GM12874 (cell line): Measurements from ENCODE around the gene FBF1.

ENCODE experiments used
- TF ChIP-seq, protein P1 (sequence below): IDR thresholded peaks from 2 replicates; pipeline ENCODE4 v1.5.1; 2011; ENCODE audit warnings: low read depth, mild to moderate bottlenecking, control low read depth, low read length, moderate library complexity; ENCODE audit not compliant: insufficient read depth

The FBF1 gene

DNA sequence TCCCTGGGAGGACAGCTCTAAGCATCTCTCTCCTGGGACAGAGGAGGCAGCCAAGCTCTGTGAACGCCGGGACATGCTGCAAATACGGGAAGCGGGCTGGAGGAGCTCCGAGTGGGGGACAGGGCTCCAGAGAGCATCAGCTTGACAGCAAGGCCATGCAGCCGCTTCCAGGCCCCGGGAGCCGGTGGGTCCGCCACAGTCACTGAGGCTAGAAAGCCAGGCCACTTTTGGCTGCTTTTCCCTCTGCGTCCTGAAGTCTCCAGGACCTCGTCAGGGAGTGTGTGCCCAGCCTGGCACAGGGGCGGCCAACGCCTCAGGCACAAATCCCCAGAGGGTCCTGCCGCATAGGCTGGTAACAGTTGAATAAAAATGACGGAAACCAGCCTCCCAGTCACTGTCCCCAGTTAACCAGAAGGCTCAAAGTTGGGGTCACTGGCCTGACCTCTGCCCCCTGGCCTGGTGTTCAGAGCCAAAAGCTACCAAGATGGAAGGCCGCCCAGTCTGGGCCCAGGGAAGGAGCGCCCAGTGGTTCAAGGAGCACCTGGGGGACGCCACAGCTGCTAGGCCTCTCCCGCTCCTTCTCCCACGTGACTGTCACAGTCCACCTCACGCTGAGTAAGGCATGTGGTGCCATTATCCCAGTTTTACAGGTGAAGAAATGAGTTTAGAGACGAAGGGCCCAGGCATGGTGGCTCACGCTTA, 40.9 kb downstream of the FBF1 start:
- TF ChIP-seq, protein P1, sequence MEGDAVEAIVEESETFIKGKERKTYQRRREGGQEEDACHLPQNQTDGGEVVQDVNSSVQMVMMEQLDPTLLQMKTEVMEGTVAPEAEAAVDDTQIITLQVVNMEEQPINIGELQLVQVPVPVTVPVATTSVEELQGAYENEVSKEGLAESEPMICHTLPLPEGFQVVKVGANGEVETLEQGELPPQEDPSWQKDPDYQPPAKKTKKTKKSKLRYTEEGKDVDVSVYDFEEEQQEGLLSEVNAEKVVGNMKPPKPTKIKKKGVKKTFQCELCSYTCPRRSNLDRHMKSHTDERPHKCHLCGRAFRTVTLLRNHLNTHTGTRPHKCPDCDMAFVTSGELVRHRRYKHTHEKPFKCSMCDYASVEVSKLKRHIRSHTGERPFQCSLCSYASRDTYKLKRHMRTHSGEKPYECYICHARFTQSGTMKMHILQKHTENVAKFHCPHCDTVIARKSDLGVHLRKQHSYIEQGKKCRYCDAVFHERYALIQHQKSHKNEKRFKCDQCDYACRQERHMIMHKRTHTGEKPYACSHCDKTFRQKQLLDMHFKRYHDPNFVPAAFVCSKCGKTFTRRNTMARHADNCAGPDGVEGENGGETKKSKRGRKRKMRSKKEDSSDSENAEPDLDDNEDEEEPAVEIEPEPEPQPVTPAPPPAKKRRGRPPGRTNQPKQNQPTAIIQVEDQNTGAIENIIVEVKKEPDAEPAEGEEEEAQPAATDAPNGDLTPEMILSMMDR: no peak

DNA sequence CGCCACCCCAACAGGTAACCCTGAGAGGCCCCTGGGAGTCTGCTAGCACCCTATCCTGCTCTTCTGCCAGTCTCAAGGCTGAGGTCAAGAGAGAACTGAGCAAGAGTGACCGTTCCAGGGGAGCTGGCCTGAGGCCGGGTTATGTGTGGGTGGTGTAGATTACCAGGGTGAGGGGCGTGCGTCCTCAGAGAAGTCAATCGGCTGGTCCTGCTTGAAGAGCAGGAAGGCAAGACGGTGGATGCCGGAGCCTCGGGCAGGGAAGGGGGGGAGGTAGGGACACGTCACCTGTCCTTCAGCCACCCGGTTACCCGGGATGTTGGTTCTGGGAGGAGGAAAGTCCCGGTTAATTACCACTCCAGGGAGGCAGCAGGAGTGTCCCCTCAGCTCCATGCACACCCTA, 41.5 kb downstream of the FBF1 start:
- TF ChIP-seq, protein P1: no peak

DNA sequence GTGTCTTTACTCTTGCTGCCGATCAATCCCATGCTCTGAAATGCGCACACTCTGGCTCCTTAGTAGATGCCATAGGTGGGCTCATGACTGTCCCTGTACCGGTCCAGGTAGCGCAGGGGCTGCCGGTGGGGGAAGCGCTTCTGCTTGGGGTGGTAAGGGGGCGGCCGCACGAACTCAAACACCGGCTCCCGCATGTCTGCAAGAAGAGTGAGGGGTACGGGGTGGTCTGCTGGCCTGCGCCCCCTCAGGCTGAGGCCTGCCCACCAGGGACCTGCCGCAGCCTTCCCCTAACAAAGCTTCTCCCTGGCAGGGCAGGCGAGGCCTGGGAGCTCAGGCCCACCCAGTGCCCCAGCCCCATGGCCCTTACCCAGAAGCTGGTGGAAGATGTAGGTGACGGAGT, 42.1 kb downstream of the FBF1 start:
- TF ChIP-seq, protein P1: no peak

DNA sequence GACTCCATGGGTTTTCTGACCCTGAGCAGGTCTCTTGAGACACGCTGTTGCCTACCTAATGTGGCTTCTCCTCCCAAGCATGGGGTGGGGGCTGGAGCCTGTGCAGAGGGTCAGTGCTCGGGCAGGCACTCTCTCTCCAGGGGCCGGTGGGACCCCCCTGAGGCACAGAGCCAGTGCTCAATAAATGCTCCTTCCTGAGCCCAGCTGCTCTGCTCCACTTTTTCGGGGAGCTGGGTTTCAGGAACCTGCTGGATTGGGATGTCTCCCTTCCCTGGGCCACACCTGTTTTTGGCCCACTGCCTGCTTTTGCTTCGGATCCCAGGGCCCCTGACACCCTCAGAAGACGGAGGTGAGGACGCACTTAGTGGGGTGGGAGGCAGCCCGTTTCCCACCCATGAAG, 42.8 kb downstream of the FBF1 start:
- TF ChIP-seq, protein P1: no peak

DNA sequence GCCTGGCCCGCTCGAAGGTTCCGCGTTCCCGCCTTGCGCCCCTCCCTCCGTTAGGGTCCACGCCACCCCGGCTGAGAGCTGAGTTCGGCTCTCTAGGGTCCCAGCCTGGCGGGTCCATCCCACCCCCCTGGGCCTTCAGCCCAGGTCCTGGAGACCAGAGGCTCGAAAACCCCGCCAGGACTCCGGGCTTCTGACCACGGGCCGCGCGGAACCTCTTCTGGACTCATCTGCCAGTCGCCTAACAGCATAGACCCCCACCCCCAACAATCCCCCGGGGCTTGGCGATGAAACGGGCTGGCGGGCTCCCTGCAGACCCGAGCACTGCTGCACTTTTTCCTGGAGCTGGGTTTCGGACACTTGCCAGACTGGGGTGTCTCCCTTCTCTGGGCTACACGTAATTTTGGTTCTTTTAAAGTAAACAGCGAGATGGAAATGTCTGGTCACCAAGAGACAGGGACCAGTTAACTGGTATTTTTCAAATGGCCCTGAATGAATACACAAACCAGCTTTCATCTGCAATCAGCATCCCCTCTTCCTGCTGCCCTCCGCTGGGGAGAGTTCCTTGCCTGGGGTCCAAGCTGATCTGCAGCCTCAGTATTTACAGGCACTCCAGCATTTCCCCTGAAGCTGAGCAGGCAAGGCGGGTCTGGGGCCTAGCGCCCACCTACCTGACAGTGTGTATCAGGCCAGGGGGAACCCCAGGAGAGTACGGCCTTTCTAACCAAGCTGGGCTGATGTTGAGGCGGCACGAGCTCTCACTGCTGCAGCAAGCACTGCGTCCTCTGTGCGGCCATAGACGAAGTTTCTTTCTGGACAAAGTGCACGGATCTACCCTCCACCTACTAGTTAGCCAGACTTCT, 43.5 kb downstream of the FBF1 start:
- TF ChIP-seq, protein P1: no peak

DNA sequence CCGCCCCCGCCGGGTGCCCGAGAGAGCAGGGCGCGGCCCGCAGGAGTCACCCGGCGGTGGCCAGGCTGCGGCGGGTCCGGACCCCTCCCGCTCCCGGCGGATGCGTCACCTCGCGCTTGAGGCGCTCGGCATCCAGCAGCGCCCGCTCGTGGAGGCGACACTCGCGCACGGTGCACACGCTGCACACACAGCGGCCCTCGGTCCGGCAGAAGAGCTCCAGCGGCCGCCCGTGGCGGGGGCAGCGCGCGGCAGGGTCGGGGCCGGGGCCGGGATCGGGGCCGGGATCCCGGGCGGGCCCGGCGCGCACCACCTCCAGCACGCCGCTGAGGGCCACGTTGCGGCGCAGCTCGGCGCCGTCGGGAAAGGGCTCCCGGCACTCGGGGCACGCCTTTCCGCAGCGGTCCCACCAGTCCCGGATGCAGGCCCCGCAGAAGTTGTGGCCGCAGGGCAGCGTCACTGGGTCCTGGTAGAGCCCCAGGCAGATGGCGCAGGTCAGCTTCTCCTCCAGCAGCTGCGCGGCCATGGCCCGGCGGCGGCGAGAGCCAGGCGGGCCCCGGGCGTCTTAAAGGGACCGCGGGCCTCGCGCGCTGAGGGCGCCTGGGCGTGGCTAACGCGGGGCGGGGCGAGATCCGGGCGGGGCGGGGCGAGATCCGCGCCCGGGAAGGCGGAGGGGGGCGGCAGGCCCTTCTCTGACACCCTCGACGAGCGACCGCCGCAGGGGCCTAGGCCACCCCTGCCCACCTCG, 44.3 kb downstream of the FBF1 start, which contains the start of gene TRIM65:
Gene TRIM65, minus strand, starts transcription at position 537 of the 745 bp plus-strand sequence. Its CDS starts 14 bp downstream, at position 523.
- TF ChIP-seq, protein P1: peak; percentile 52
